ENCODE measurements around the gene RBL2. TPM values are rescaled to one million over a fixed set of nuclear protein-coding genes. Genes with fewer than 3 reads are reported as not detected.

Gene RBL2
- total RNA-seq, 2 experiments from 2014 or later = 67.2 to 73.5 TPM

DNA sequence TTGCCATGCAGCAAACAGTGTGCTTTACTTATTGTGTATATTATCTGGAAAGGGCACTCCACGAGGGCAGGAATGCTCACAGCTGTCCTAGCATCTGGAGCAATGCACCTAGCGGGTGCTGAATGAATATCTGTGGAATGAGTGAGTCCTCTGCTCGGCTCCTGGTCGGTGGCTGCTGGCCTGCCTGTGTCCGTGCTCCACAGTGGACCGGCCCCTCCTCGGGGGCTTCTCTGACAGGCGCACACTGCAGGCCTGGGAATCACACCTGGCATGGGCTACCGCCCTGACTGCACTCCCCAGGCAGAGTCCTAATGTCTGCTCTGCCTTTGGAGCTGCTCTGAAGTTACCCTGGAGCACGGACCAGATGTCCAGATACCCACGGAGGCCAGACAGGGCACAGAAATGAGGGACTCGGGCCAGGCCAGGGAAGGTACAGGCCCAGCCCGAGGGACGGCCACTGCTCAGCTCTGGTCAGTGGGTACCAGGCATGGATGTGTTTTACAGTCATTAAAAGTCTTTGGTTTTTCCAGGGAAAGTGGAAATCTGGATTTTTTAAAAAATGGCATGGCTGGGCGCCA is 89.8 kb downstream of the RBL2 start:
- intact Hi-C loops (cut with micrococcal nuclease) = no loop called here
- H3K4me1 Mint-ChIP-seq (ENCODE audit: low read depth) = peaks cover 11% of the 10 kb centered on the region
- no peak overlapping the region for H3K4me3 Mint-ChIP-seq
- peaks cover 11% of the 10 kb centered on the region for H3K27me3 Mint-ChIP-seq
- ATAC-seq (no peak), DNase-seq (no peak)
- CTCF ChIA-PET = interaction anchor here (0.8 kb wide), 1 partner anchor 14 kb away, joined by 3 read pairs; no protein-coding TSS in a partner anchor
- TF ChIP-seq CTCF (IDR thresholded peaks at IDR 0.05) = no peak
- POLR2A ChIA-PET = interaction anchor here (1.0 kb wide), 1 partner anchor 73 kb away, joined by 4 read pairs; no protein-coding TSS in a partner anchor
- H3K9me3 Mint-ChIP-seq = peaks cover 1% of the 10 kb centered on the region
- peaks cover 3% of the 10 kb centered on the region for H3K36me3 Mint-ChIP-seq (ENCODE audit: low read depth)
- H3K27ac Mint-ChIP-seq = no peak overlapping the region

DNA sequence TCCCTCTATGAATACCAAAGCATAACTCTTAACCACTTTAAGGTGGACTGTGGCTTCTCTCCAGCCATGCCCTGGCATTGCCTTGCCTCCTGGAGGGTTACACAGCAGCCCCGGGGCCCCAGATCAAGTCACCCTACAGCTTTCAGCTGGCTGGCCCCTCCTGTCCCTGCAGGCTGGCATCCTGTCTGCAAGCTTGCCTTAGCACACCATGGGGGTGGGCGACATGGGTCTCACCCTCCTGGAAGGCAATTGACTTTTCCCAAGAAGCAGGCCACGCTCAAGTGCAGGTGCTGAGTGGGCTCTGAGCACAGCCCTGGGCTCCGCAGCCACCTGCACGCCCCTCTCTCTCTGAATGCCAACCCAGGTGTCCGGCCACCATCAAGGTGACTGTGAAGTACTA is 94.5 kb downstream of the RBL2 start:
- Mint-ChIP-seq H3K27ac (no peak overlapping the region), H3K4me1 (ENCODE audit: low read depth) (no peaks in the 10 kb centered on the region), H3K27me3 (no peaks in the 10 kb centered on the region), H3K36me3 (ENCODE audit: low read depth) (no peaks in the 10 kb centered on the region), H3K9me3 (no peaks in the 10 kb centered on the region), H3K4me3 (no peak overlapping the region)
- ChIA-PET POLR2A (no interaction called here), CTCF (interaction anchor here (1.3 kb wide), 1 partner anchor 21 kb away, joined by 5 read pairs; no protein-coding TSS in a partner anchor)
- intact Hi-C loops (cut with micrococcal nuclease) = no loop called here
- DNase-seq = no peak
- ATAC-seq = no peak
- no peak for TF ChIP-seq CTCF (IDR thresholded peaks at IDR 0.05)

- no peak overlapping the region for H3K27ac Mint-ChIP-seq
- no peak for TF ChIP-seq CTCF (IDR thresholded peaks at IDR 0.05)
- ChIA-PET CTCF (interaction anchor here (1.3 kb wide), 1 partner anchor 21 kb away, joined by 5 read pairs; no protein-coding TSS in a partner anchor), POLR2A (no interaction called here)
- peaks cover 6% of the 10 kb centered on the region for H3K4me1 Mint-ChIP-seq (ENCODE audit: low read depth)
- no peak overlapping the region for H3K4me3 Mint-ChIP-seq
- no peak for ATAC-seq
- H3K27me3 Mint-ChIP-seq = no peaks in the 10 kb centered on the region
- no peaks in the 10 kb centered on the region for H3K9me3 Mint-ChIP-seq
- intact Hi-C loops (cut with micrococcal nuclease) = no loop called here
- no peaks in the 10 kb centered on the region for H3K36me3 Mint-ChIP-seq (ENCODE audit: low read depth)
- no peak for DNase-seq
Measured at GRCh38 chr16:53529513-53529912, 95.2 kb downstream of the RBL2 start.

DNA sequence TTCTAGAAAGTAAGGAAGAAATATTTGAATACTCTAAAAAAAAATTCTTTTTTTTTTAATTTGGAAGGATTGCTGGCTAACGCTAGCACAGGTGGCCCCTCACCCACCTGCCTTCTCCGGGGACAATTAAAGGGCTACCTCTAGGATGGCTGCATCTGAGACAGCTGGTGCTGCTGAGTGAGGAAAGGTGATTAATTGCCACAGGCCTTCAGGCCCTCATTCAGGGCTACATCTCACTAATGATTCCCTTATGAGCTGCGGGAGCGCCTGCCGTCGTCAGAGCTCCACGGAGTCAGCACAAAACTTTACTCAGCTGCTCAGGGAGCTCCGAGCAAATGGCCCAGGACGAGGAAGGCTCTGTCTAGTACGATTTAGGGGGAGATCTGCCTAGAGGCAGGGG is 95.8 kb downstream of the RBL2 start:
- H3K36me3 Mint-ChIP-seq (ENCODE audit: low read depth) = no peaks in the 10 kb centered on the region
- ATAC-seq (no peak), DNase-seq (no peak)
- intact Hi-C loops (cut with micrococcal nuclease) = no loop called here
- H3K4me1 Mint-ChIP-seq (ENCODE audit: low read depth) = peaks cover 11% of the 10 kb centered on the region
- no peak overlapping the region for H3K27ac Mint-ChIP-seq
- H3K9me3 Mint-ChIP-seq = no peaks in the 10 kb centered on the region
- CTCF ChIA-PET = interaction anchor here (1.3 kb wide), 1 partner anchor 20 kb away, joined by 5 read pairs; no protein-coding TSS in a partner anchor
- no peaks in the 10 kb centered on the region for H3K27me3 Mint-ChIP-seq
- no peak for TF ChIP-seq CTCF (IDR thresholded peaks at IDR 0.05)
- POLR2A ChIA-PET = no interaction called here
- H3K4me3 Mint-ChIP-seq = no peak overlapping the region

DNA sequence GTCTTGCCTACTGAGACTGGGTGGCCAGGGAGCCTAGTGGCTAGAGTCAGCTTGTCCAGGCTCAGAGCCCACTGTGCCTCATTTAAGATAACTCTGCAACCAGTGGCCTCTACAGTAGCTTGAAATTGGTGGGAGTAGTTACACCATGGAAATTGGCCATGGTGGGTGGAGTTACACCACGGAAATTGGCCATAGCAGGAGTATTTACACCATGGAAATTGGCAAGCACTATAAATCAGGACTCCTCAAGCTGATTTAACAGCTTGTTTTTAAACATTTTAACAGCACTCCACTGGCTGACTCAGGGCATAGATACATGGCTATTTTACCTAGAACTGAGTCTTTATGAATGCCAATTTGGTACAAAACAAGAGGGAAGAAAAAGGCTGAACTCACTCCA is 96.5 kb downstream of the RBL2 start:
- ChIA-PET CTCF (no interaction called here), POLR2A (no interaction called here)
- Mint-ChIP-seq H3K27ac (no peak overlapping the region), H3K4me3 (no peak overlapping the region), H3K4me1 (ENCODE audit: low read depth) (peaks cover 16% of the 10 kb centered on the region), H3K9me3 (no peaks in the 10 kb centered on the region), H3K27me3 (no peaks in the 10 kb centered on the region), H3K36me3 (ENCODE audit: low read depth) (no peaks in the 10 kb centered on the region)
- intact Hi-C loops (cut with micrococcal nuclease) = no loop called here
- no peak for TF ChIP-seq CTCF (IDR thresholded peaks at IDR 0.05)
- DNase-seq (no peak), ATAC-seq (no peak)
